Measurements from ENCODE around the gene HSD17B1. TPM values are rescaled to one million over a fixed set of nuclear protein-coding genes. Genes with fewer than 3 reads are reported as not detected.

Gene HSD17B1
- total RNA-seq, 1 donor from 2014 or later, result 1.8 TPM

- Histone ChIP-seq H3K27me3 (ENCODE audit: control insufficient read depth, insufficient read depth, low read length) (no peaks in the 10 kb centered on the region), H3K4me3 (ENCODE audit: low read depth, low read length) (peak overlapping the region; percentile 52), H3K36me3 (ENCODE audit: control insufficient read depth, insufficient read depth, low read length) (no peaks in the 10 kb centered on the region)
- no peak for DNase-seq (ENCODE audit: low read depth)
- no peak for TF ChIP-seq CTCF (IDR thresholded peaks at IDR 0.05; ENCODE audit: insufficient read depth, low read length, poor library complexity, severe bottlenecking)
These were observed 3.5 kb upstream of the HSD17B1 start for GRCh38 chr17:42548993-42549755.

- no peaks in the 10 kb centered on the region for H3K36me3 ChIP-seq (ENCODE audit: control insufficient read depth, insufficient read depth, low read length)
- peak overlapping the region; percentile 77 for H3K4me3 ChIP-seq (ENCODE audit: low read depth, low read length)
- no peak for DNase-seq (ENCODE audit: low read depth)
- peak; percentile 25 for TF ChIP-seq CTCF (IDR thresholded peaks at IDR 0.05; ENCODE audit: insufficient read depth, low read length, poor library complexity, severe bottlenecking)
- H3K27me3 ChIP-seq (ENCODE audit: control insufficient read depth, insufficient read depth, low read length), result no peaks in the 10 kb centered on the region
These were observed 567 bp downstream of the HSD17B1 start for GRCh38 chr17:42553161-42553818.

GRCh38 chr17:42553866-42554249 is 1.1 kb downstream of the HSD17B1 start:
- TF ChIP-seq CTCF (IDR thresholded peaks at IDR 0.05; ENCODE audit: insufficient read depth, low read length, poor library complexity, severe bottlenecking), result peak; percentile 13
- H3K4me3 ChIP-seq (ENCODE audit: low read depth, low read length), result peak overlapping the region; percentile 77
- no peak for DNase-seq (ENCODE audit: low read depth)
- no peaks in the 10 kb centered on the region for H3K27me3 ChIP-seq (ENCODE audit: control insufficient read depth, insufficient read depth, low read length)
- H3K36me3 ChIP-seq (ENCODE audit: control insufficient read depth, insufficient read depth, low read length), result no peaks in the 10 kb centered on the region

GRCh38 chr17:42554250-42555121 is 1.8 kb downstream of the HSD17B1 start:
- peak overlapping the region; percentile 77 for H3K4me3 ChIP-seq (ENCODE audit: low read depth, low read length)
- H3K36me3 ChIP-seq (ENCODE audit: control insufficient read depth, insufficient read depth, low read length), result no peaks in the 10 kb centered on the region
- DNase-seq (ENCODE audit: low read depth), result no peak
- peak; percentile 3 for TF ChIP-seq CTCF (IDR thresholded peaks at IDR 0.05; ENCODE audit: insufficient read depth, low read length, poor library complexity, severe bottlenecking)
- H3K27me3 ChIP-seq (ENCODE audit: control insufficient read depth, insufficient read depth, low read length), result no peaks in the 10 kb centered on the region

- H3K36me3 ChIP-seq (ENCODE audit: control insufficient read depth, insufficient read depth, low read length), result no peaks in the 10 kb centered on the region
- no peak for DNase-seq (ENCODE audit: low read depth)
- no peak for TF ChIP-seq CTCF (IDR thresholded peaks at IDR 0.05; ENCODE audit: insufficient read depth, low read length, poor library complexity, severe bottlenecking)
- H3K27me3 ChIP-seq (ENCODE audit: control insufficient read depth, insufficient read depth, low read length), result no peaks in the 10 kb centered on the region
- peak overlapping the region; percentile 77 for H3K4me3 ChIP-seq (ENCODE audit: low read depth, low read length)
These were observed 2.4 kb downstream of the HSD17B1 start for GRCh38 chr17:42555122-42555622.
